Common myeloid progenitor, CD34-positive (primary cell): Measurements from ENCODE around the gene GPALPP1.

Experiments used
- CTCF ChIA-PET: fragments of 350-600 bp; sonication (Branson Sonifier 250); formaldehyde crosslinking; loops from one replicate; lab custom pipeline; 2021; ENCODE audit warnings: antibody characterized with exemption; lab: Charles Lee
- POLR2A ChIA-PET: fragments of 350-600 bp; sonication (Branson Sonifier 250); formaldehyde crosslinking; loops from one replicate; lab custom pipeline; 2021; ENCODE audit warnings: antibody characterized with exemption; lab: Charles Lee
- DNase-seq, 3 donors: peaks; one replicate each; pipeline versions ENCODE4 v3.0.0 to v3.0.0-alpha.2; 2013
- H3K27ac ChIP-seq, 2 experiments: 1 replicate in 1 of 2; 2 replicates in 1 of 2; pipeline ENCODE4 v1.7.0; 2013; ENCODE audit warnings: inconsistent platforms in 2 of 2, low read length in 2 of 2, mild to moderate bottlenecking in 2 of 2, low read depth in 1 of 2, moderate library complexity in 1 of 2; ENCODE audit not compliant: severe bottlenecking in 2 of 2, insufficient read depth in 1 of 2, poor library complexity in 1 of 2
- H3K27me3 ChIP-seq, 5 experiments: replicated peaks in 2 of 5; 1 replicate in 3 of 5; 2 replicates in 2 of 5; pipeline versions ENCODE4 v1.6.1 to v1.7.0; 2013; ENCODE audit warnings: low read length in 4 of 5, mild to moderate bottlenecking in 2 of 5, moderate library complexity in 2 of 5, inconsistent platforms in 1 of 5; ENCODE audit not compliant: insufficient read depth in 5 of 5, control insufficient read depth in 4 of 5
- H3K36me3 ChIP-seq, 4 experiments: 1 replicate in 2 of 4; 2 replicates in 2 of 4; pipeline versions ENCODE4 v1.6.1 to v1.7.0; 2013; ENCODE audit warnings: low read length in 3 of 4, control low read depth in 1 of 4, mild to moderate bottlenecking in 1 of 4; ENCODE audit not compliant: control insufficient read depth in 4 of 4, insufficient read depth in 4 of 4
- H3K4me1 ChIP-seq, 4 experiments: 1 replicate in 3 of 4; 2 replicates in 1 of 4; pipeline versions ENCODE4 v1.6.1 to v1.7.1; 2013; ENCODE audit warnings: low read length in 3 of 4, mild to moderate bottlenecking in 3 of 4, control low read depth in 1 of 4, inconsistent platforms in 1 of 4, moderate library complexity in 1 of 4; ENCODE audit not compliant: control insufficient read depth in 4 of 4, insufficient read depth in 4 of 4; ENCODE audit errors: control extremely low read depth in 1 of 4
- H3K4me3 ChIP-seq, 7 experiments: 1 replicate in 4 of 7; 2 replicates in 3 of 7; pipeline versions ENCODE4 v1.5.1 to v1.7.0; 2013; ENCODE audit warnings: mild to moderate bottlenecking in 7 of 7, low read length in 6 of 7, moderate library complexity in 6 of 7, inconsistent platforms in 2 of 7, low read depth in 2 of 7, control low read depth in 1 of 7; ENCODE audit not compliant: insufficient read depth in 4 of 7, control insufficient read depth in 1 of 7; ENCODE audit errors: extremely low read depth in 1 of 7
- H3K9me3 ChIP-seq, 5 experiments: 1 replicate in 4 of 5; 2 replicates in 1 of 5; pipeline versions ENCODE4 v1.6.1 to v1.7.1; 2013; ENCODE audit warnings: low read length in 4 of 5, mild to moderate bottlenecking in 2 of 5, inconsistent platforms in 1 of 5, low read depth in 1 of 5, moderate library complexity in 1 of 5; ENCODE audit not compliant: control insufficient read depth in 4 of 5, insufficient read depth in 2 of 5; ENCODE audit errors: control extremely low read depth in 1 of 5
- WGBS: methylation state at CpG from one replicate; pipeline ENCODE4 v1.1.5; 2013; ENCODE audit not compliant: insufficient coverage; 5-methylcytosine and 5-hydroxymethylcytosine counted together

Gene GPALPP1

DNA sequence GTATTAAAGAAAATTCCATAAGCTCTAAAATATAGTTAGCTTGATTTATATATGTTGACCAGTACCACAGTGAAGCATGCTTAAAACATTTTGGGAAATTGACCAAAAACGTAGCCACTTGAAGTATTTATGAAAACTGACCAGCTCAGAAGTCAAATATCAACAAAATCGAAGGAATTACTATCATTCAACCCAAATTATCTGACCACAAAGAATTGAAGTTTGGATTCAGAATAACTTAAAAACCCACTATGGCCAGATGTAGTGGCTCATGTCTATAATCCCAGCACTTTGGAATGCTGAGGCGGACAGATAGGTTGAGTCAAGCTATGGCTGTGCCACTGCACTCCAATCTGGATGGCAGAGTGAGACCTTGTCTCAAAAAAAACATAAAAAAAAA is 31.9 kb downstream of the GPALPP1 start:
- Histone ChIP-seq H3K4me1 (no peaks in the 10 kb centered on the region), H3K27ac (no peak overlapping the region), H3K9me3 (no peaks in the 10 kb centered on the region), H3K27me3 (no peaks in the 10 kb centered on the region), H3K36me3 (peaks cover 11 to 44% (median 23%) of the 10 kb centered on the region in 4 experiments), H3K4me3 (no peak overlapping the region)
- ChIA-PET POLR2A (no interaction called here), CTCF (interaction anchor here (1.4 to 1.8 kb wide), 2 partner anchors 14 to 26 kb away, joined by 4 read pairs; no protein-coding TSS in a partner anchor)
- no peak for DNase-seq
- WGBS: 100% methylated on average over 3 of the region's 3 CpGs

DNA sequence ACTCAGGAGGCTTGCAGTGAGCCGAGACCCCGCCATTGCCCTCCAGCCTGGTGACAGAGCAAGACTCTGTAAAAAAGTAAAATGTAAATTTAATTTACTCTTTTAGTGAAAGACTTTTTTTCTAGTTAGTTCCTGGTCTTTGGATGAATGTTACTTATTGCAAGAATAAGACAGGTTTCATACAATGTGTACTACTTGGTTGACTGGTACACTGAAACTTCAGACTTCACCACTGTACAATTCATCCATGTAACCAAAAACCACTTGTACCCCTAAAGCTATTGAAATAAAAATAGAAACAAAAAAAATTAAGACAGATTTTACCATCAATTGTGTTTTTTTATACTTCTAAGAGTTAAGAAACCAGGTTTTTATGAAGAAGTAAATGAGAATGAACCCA is 35.5 kb downstream of the GPALPP1 start:
- no peak overlapping the region for H3K4me3 ChIP-seq
- ChIA-PET CTCF (no interaction called here), POLR2A (no interaction called here)
- WGBS: no CpG with 5 or more reads among the region's 2 CpGs
- DNase-seq: no peak
- no peak overlapping the region for H3K27ac ChIP-seq
- no peaks in the 10 kb centered on the region for H3K4me1 ChIP-seq
- no peaks in the 10 kb centered on the region for H3K27me3 ChIP-seq
- H3K9me3 ChIP-seq: no peaks in the 10 kb centered on the region
- H3K36me3 ChIP-seq: peaks cover 12 to 49% (median 27%) of the 10 kb centered on the region in 4 experiments

DNA sequence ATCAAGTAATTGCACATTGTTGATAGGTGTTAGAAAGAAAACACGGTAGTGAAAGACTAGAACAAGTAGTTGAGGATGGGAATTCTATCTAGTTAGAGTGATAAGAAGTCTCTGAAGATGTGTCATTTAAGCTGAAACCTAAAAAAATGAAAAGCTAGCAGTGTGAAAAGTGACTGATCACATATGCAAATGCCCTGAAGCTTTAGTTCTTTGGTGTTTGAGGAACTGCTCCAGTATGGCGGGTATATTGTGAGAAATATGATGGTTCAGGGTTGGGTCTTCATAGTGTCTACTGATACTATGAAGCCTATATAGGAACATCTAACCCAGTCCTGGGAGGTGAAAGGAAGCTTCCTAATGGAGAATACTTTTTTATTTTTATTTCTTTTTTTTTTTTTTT is 45.0 kb downstream of the GPALPP1 start:
- H3K4me1 ChIP-seq: no peaks in the 10 kb centered on the region
- H3K36me3 ChIP-seq: peaks cover 9 to 14% (median 11%) of the 10 kb centered on the region in 4 experiments
- ChIA-PET POLR2A (no interaction called here), CTCF (interaction anchor here (0.9 to 2.2 kb wide), 2 partner anchors 12 to 257 kb away, joined by 4 to 6 read pairs; no protein-coding TSS in a partner anchor)
- no peaks in the 10 kb centered on the region for H3K9me3 ChIP-seq
- DNase-seq: no peak
- WGBS: 100% methylated on average over 1 of the region's 2 CpGs
- no peak overlapping the region for H3K27ac ChIP-seq
- H3K4me3 ChIP-seq: no peak overlapping the region
- no peaks in the 10 kb centered on the region for H3K27me3 ChIP-seq

DNA sequence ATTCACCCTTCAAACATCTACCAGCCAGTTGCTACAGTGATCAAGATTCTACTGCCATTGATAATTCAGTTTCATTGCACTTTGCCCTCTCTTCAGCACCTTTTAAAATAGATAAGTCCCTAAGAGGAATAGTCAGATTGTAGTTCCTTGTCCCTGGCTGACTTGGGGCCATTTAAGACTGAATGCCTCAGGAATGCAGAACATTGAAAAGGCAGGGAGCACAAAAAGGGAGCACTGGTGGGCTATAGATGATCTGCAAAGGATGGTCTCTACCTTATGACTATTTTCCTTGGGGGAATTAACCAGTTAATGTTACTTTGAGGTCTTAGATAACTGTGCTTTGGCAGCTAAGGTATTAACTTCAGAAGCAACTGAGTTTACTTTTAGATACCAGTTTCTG is 46.9 kb downstream of the GPALPP1 start:
- Histone ChIP-seq H3K36me3 (peaks cover 9 to 13% (median 11%) of the 10 kb centered on the region in 4 experiments), H3K9me3 (no peaks in the 10 kb centered on the region), H3K4me3 (no peak overlapping the region), H3K27me3 (no peaks in the 10 kb centered on the region), H3K4me1 (no peaks in the 10 kb centered on the region), H3K27ac (no peak overlapping the region)
- POLR2A ChIA-PET: no interaction called here
- no peak for DNase-seq
- CTCF ChIA-PET: interaction anchor here (1.4 to 3.1 kb wide), 2 partner anchors 10 to 25 kb away, joined by 4 to 13 read pairs; no protein-coding TSS in a partner anchor

DNA sequence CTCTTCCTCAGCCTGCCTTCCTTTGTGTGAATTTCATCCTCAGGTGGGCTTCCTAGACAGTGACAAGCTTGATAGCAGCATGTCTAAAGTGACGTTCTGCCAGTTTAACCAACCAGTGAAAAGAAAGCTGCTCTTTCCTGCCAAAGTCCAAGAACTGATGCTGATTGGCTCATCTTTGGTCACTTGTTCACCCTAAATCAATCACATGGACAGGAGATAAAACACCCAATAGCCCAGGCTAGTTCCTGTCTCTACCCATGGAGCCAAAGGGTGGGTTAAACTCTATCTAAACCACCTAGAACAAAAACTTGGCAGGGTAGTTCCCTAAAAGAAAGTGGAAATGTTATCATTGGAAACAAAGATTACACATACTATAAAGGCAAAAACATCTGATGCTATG is 50.8 kb downstream of the GPALPP1 start:
- Histone ChIP-seq H3K27ac (no peak overlapping the region), H3K4me1 (no peaks in the 10 kb centered on the region), H3K36me3 (peaks cover under 1 to 5% (median 3%) of the 10 kb centered on the region in 4 experiments), H3K4me3 (no peak overlapping the region), H3K9me3 (no peaks in the 10 kb centered on the region), H3K27me3 (no peaks in the 10 kb centered on the region)
- no peak for DNase-seq
- ChIA-PET POLR2A (no interaction called here), CTCF (no interaction called here)
- 82% methylated on average over 1 of the region's 1 CpG for WGBS

DNA sequence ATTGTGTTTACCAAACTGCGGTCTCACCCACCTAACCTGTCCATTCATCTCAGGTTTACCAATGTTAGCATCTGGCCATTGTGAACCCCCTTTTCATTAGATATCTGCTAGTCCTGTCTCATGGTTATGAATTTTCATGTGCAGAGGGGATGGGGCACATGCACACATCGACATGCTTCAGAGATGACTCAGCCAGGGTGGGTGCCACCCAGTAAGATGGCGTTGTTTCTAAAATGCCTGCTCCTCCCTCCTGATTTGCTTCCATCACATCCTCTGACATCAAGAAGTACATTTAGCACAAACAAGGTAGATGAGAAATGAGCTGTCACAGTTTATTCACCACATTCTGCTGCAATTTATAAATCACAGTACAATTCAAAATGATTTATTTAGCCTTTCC is 51.3 kb downstream of the GPALPP1 start:
- H3K27ac ChIP-seq: no peak overlapping the region
- ChIA-PET CTCF (interaction anchor here (0.6 to 0.7 kb wide), 3 partner anchors 159 to 470 kb away, joined by 4 read pairs; no protein-coding TSS in a partner anchor), POLR2A (no interaction called here)
- WGBS: 94% methylated on average over 3 of the region's 3 CpGs
- H3K27me3 ChIP-seq: no peaks in the 10 kb centered on the region
- H3K9me3 ChIP-seq: no peaks in the 10 kb centered on the region
- H3K4me1 ChIP-seq: no peaks in the 10 kb centered on the region
- peaks cover 0 to 5% (median 3%) of the 10 kb centered on the region in 4 experiments for H3K36me3 ChIP-seq
- no peak overlapping the region for H3K4me3 ChIP-seq
- DNase-seq: no peak

DNA sequence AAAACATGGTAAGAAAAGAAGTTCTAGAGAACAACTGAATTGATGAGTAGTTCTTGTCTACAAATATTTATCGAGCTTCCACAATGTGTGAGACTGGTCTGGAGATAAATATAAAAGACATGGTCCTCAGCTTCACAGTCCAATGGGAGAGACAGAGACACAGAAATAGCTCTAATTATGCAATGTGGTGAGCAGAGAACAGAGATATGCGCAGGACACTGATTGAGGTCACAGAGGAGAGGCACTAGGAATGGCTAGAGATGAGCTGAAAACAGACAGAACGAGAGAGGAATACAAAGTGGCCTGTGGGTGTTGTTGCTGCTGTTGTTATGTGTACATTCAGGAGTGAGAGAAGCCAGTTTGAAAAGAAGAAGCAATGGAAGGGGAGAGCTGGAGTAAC is 53.2 kb downstream of the GPALPP1 start:
- H3K9me3 ChIP-seq: no peaks in the 10 kb centered on the region
- no peak overlapping the region for H3K4me3 ChIP-seq
- no peak overlapping the region for H3K27ac ChIP-seq
- ChIA-PET CTCF (interaction anchor here (0.5 to 1.7 kb wide), 7 partner anchors 10 to 242 kb away, joined by 3 to 10 read pairs (median 3); partner anchors contain the start of gene GTF2F2), POLR2A (no interaction called here)
- no peaks in the 10 kb centered on the region for H3K27me3 ChIP-seq
- peaks cover 0 to 4% (median 1%) of the 10 kb centered on the region in 4 experiments for H3K4me1 ChIP-seq
- peaks cover 0 to 2% (median under 1%) of the 10 kb centered on the region in 4 experiments for H3K36me3 ChIP-seq
- 100% methylated on average over 3 of the region's 3 CpGs for WGBS
- DNase-seq: no peak
